Neural progenitor cell (in vitro differentiated cells): ENCODE data around the gene FMN1. TPM values are rescaled to one million over a fixed set of nuclear protein-coding genes. Genes with fewer than 3 reads are reported as not detected.

ENCODE experiments used
- DNase-seq: peaks from one replicate; pipeline ENCODE4 v3.0.0-alpha.2; 2016; ENCODE audit warnings: low spot score
- H2AFZ ChIP-seq: fragments of 200-600 bp; sonication (generic); replicated peaks from 2 replicates; pipeline ENCODE4 v1.6.1; 2016; ENCODE audit warnings: antibody characterized with exemption
- H3F3A ChIP-seq: fragments of 200-600 bp; sonication (generic); 2 replicates; pipeline ENCODE4 v1.6.1; 2016; ENCODE audit warnings: antibody characterized with exemption, low read depth
- H3K27ac ChIP-seq: fragments of 200-600 bp; sonication (generic); 2 replicates; pipeline ENCODE4 v1.5.1; 2016; ENCODE audit warnings: mild to moderate bottlenecking
- H3K27me3 ChIP-seq: fragments of 200-600 bp; sonication (generic); 2 replicates; pipeline ENCODE4 v1.6.1; 2016; ENCODE audit warnings: mild to moderate bottlenecking, moderate library complexity
- H3K36me3 ChIP-seq: fragments of 200-600 bp; sonication (generic); 2 replicates; pipeline ENCODE4 v1.5.1; 2016
- H3K4me1 ChIP-seq: fragments of 200-600 bp; sonication (generic); 2 replicates; pipeline ENCODE4 v1.6.1; 2016; ENCODE audit warnings: mixed run types
- H3K4me2 ChIP-seq: fragments of 200-600 bp; sonication (generic); 2 replicates; pipeline ENCODE4 v1.6.1; 2016
- H3K4me3 ChIP-seq: fragments of 200-600 bp; sonication (generic); 2 replicates; pipeline ENCODE4 v1.5.1; 2016
- H3K79me2 ChIP-seq: fragments of 200-600 bp; sonication (generic); 2 replicates; pipeline ENCODE4 v1.6.1; 2016; ENCODE audit warnings: low read depth
- H3K9ac ChIP-seq: fragments of 200-600 bp; sonication (generic); 2 replicates; pipeline ENCODE4 v1.6.1; 2016
- H3K9me3 ChIP-seq: fragments of 200-600 bp; sonication (generic); 2 replicates; pipeline ENCODE4 v1.5.1; 2016; ENCODE audit warnings: low read depth
- H4K20me1 ChIP-seq: fragments of 200-600 bp; sonication (generic); 2 replicates; pipeline ENCODE4 v1.6.1; 2016; ENCODE audit warnings: low read depth
- H3K27ac Mint-ChIP-seq: 3 replicates; pipeline ENCODE4 v1.8.0; 2021; ENCODE audit warnings: mixed read lengths
- H3K27me3 Mint-ChIP-seq: 2 replicates; pipeline ENCODE4 v1.8.0; 2022; ENCODE audit warnings: low read depth, mild to moderate bottlenecking, inconsistent platforms, moderate library complexity, mixed read lengths; ENCODE audit not compliant: insufficient read depth
- H3K36me3 Mint-ChIP-seq: 3 replicates; pipeline ENCODE4 v1.8.0; 2021; ENCODE audit warnings: mixed read lengths
- H3K4me1 Mint-ChIP-seq: 3 replicates; pipeline ENCODE4 v1.8.0; 2021; ENCODE audit warnings: mixed read lengths
- H3K4me3 Mint-ChIP-seq: 3 replicates; pipeline ENCODE4 v1.8.0; 2021; ENCODE audit warnings: mild to moderate bottlenecking, moderate library complexity, mixed read lengths
- H3K9me3 Mint-ChIP-seq: 3 replicates; pipeline ENCODE4 v1.8.0; 2020; ENCODE audit warnings: mixed read lengths
- CTCF ChIP-seq: fragments of 200-600 bp; sonication (generic); IDR thresholded peaks from 2 replicates; pipeline ENCODE4 v1.5.1; 2017; ENCODE audit warnings: antibody characterized with exemption, mild to moderate bottlenecking
- EZH2 ChIP-seq: fragments of 200-600 bp; sonication (generic); IDR thresholded peaks from 2 replicates; pipeline ENCODE4 v1.6.1; 2017; ENCODE audit warnings: antibody characterized with exemption, mild to moderate bottlenecking, moderate library complexity
- EZH2phosphoT487 ChIP-seq: fragments of 200-600 bp; sonication (generic); IDR thresholded peaks from 2 replicates; pipeline ENCODE4 v1.6.1; 2017; ENCODE audit warnings: antibody characterized with exemption
- total RNA-seq: library from RNA; depleted of rRNA; stranded (reverse); fragments of >200 nt; gene quantifications from 2 replicates; pipeline ENCODE4 v1.2.3, GENCODE V29; 2015; ENCODE audit warnings: low replicate concordance

FMN1 gene
- total RNA-seq, 1 donor from 2014 or later: 5.7 TPM

GRCh38 chr15:32729700-32730395, 464.7 kb downstream of the FMN1 start:
- no peak overlapping the region for H3K4me3 Mint-ChIP-seq
- Histone ChIP-seq H3K9me3 (peaks cover 5% of the 10 kb centered on the region), H3K9ac (no peak overlapping the region), H3K4me1 (peaks cover 6% of the 10 kb centered on the region), H2AFZ (no peak overlapping the region), H3K4me2 (no peak overlapping the region), H3K4me3 (no peak overlapping the region), H3K36me3 (no peaks in the 10 kb centered on the region), H3F3A (no peaks in the 10 kb centered on the region), H4K20me1 (no peaks in the 10 kb centered on the region), H3K27ac (no peak overlapping the region), H3K27me3 (no peaks in the 10 kb centered on the region), H3K79me2 (no peaks in the 10 kb centered on the region)
- H3K27ac Mint-ChIP-seq: no peak overlapping the region
- H3K9me3 Mint-ChIP-seq: peaks cover 25% of the 10 kb centered on the region
- no peaks in the 10 kb centered on the region for H3K4me1 Mint-ChIP-seq
- DNase-seq: no peak
- TF ChIP-seq EZH2phosphoT487 (no peak), EZH2 (no peak), CTCF (no peak)
- peaks cover 7% of the 10 kb centered on the region for H3K36me3 Mint-ChIP-seq
- H3K27me3 Mint-ChIP-seq: no peaks in the 10 kb centered on the region

- peaks cover 28% of the 10 kb centered on the region for H3K27me3 Mint-ChIP-seq
- peaks cover 18% of the 10 kb centered on the region for H3K9me3 Mint-ChIP-seq
- no peak overlapping the region for H3K4me2 ChIP-seq
- no peak overlapping the region for H3K27ac Mint-ChIP-seq
- H3K27ac ChIP-seq: no peak overlapping the region
- H3K4me1 ChIP-seq: peaks cover 18% of the 10 kb centered on the region
- peaks cover 5% of the 10 kb centered on the region for H3K9me3 ChIP-seq
- H3K36me3 Mint-ChIP-seq: peaks cover 5% of the 10 kb centered on the region
- no peak for DNase-seq
- no peak overlapping the region for H3K9ac ChIP-seq
- peaks cover 12% of the 10 kb centered on the region for H3K4me1 Mint-ChIP-seq
- peaks cover 5% of the 10 kb centered on the region for H4K20me1 ChIP-seq
- peaks cover 9% of the 10 kb centered on the region for H3K79me2 ChIP-seq
- H3K4me3 ChIP-seq: no peak overlapping the region
- H3K27me3 ChIP-seq: peaks cover 39% of the 10 kb centered on the region
- H3K4me3 Mint-ChIP-seq: no peak overlapping the region
- TF ChIP-seq CTCF (no peak), EZH2 (no peak), EZH2phosphoT487 (no peak)
- no peaks in the 10 kb centered on the region for H3K36me3 ChIP-seq
- peaks cover 21% of the 10 kb centered on the region for H3F3A ChIP-seq
- no peak overlapping the region for H2AFZ ChIP-seq
These were observed 471.2 kb downstream of the FMN1 start for GRCh38 chr15:32723171-32723948.

- H3K4me1 Mint-ChIP-seq: peaks cover 12% of the 10 kb centered on the region
- no peak overlapping the region for H3K4me2 ChIP-seq
- H3K4me3 ChIP-seq: no peak overlapping the region
- peaks cover 11% of the 10 kb centered on the region for H3K9me3 Mint-ChIP-seq
- H3K36me3 Mint-ChIP-seq: peaks cover 5% of the 10 kb centered on the region
- no peak overlapping the region for H3K27ac Mint-ChIP-seq
- H3K36me3 ChIP-seq: no peaks in the 10 kb centered on the region
- H3K27me3 ChIP-seq: peaks cover 52% of the 10 kb centered on the region
- TF ChIP-seq EZH2phosphoT487 (no peak), EZH2 (no peak), CTCF (no peak)
- no peak overlapping the region for H3K9ac ChIP-seq
- H3K4me1 ChIP-seq: peaks cover 23% of the 10 kb centered on the region
- no peak for DNase-seq
- no peak overlapping the region for H3K27ac ChIP-seq
- peaks cover 32% of the 10 kb centered on the region for H3K27me3 Mint-ChIP-seq
- H3K9me3 ChIP-seq: peaks cover 5% of the 10 kb centered on the region
- peaks cover 9% of the 10 kb centered on the region for H3K79me2 ChIP-seq
- H2AFZ ChIP-seq: no peak overlapping the region
- H4K20me1 ChIP-seq: peaks cover 5% of the 10 kb centered on the region
- no peak overlapping the region for H3K4me3 Mint-ChIP-seq
- peaks cover 29% of the 10 kb centered on the region for H3F3A ChIP-seq
These were observed 472.4 kb downstream of the FMN1 start for GRCh38 chr15:32722136-32722535.
